ENCODE data around the gene CYP2B6. TPM values are rescaled to one million over a fixed set of nuclear protein-coding genes. Genes with fewer than 3 reads are reported as not detected.
"Not testable (repeated sequence)": the region's sequence is repeated elsewhere in the genome, so short reads cannot be mapped to it uniquely, and the experiment has no call there.

The CYP2B6 gene
- total RNA-seq, 4 donors from 2014 or later: not detected

DNA sequence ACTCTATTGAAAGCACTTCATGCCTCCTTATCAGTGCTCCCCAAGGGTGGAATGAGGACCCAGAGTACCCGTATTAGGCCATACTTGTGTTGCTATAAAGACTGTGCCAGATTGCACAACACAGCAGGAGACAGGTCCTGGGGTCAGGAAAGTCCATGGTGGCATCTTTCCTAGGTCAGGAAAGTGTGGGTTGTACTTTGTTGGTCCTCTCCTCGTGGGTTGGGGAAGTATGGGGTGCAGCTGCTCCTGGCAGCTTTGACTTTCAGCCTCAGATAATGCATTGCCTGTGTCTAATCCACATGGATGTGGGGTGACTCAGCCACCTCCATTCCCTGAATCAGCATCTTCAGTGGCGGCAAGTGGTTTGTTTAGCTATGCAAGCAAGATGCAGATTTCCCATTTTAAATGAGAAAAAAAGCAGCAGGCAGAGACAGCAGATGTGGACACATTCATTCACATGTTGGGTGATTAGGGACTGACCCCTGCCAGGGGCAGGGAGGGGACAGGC, 8.4 kb upstream of the CYP2B6 start:
- peaks cover 0 to under 1% (median 0%) of the 10 kb centered on the region in 4 donors for H3K9me3 ChIP-seq
- DNase-seq (ENCODE audit: extremely low spot score): no peak
- H3K36me3 ChIP-seq: no peaks in the 10 kb centered on the region
- no peaks in the 10 kb centered on the region for H3K4me1 ChIP-seq
- WGBS: 20% methylated on average over 3 of the region's 3 CpGs
- H3K4me3 ChIP-seq: no peak overlapping the region
- intact Hi-C loops (cut with DNase I): no loop called here
- TF ChIP-seq EP300 (IDR thresholded peaks at IDR 0.05): no peak
- no peak for TF ChIP-seq CTCF (IDR thresholded peaks at IDR 0.05)
- TF ChIP-seq POLR2AphosphoS5 (IDR thresholded peaks at IDR 0.05): no peak
- TF ChIP-seq POLR2A (IDR thresholded peaks at IDR 0.05; ENCODE audit: low read depth): no peak
- peaks cover 0 to 31% (median 0%) of the 10 kb centered on the region in 4 donors for H3K27me3 ChIP-seq
- no peak overlapping the region for H3K27ac ChIP-seq (replicated peaks in 1 of 4)

- H3K4me1 ChIP-seq: no peaks in the 10 kb centered on the region
- intact Hi-C loops (cut with DNase I): no loop called here
- H3K27me3 ChIP-seq: peaks cover 0 to 4% (median 0%) of the 10 kb centered on the region in 4 donors
- no peak for TF ChIP-seq EP300 (IDR thresholded peaks at IDR 0.05)
- TF ChIP-seq POLR2AphosphoS5 (IDR thresholded peaks at IDR 0.05): no peak
- TF ChIP-seq CTCF (IDR thresholded peaks at IDR 0.05): no peak
- TF ChIP-seq POLR2A (IDR thresholded peaks at IDR 0.05; ENCODE audit: low read depth): no peak
- H3K27ac ChIP-seq (replicated peaks in 1 of 4): no peak overlapping the region
- WGBS: 62% methylated on average over 7 of the region's 7 CpGs
- no peak for DNase-seq (ENCODE audit: extremely low spot score)
- no peak overlapping the region for H3K4me3 ChIP-seq
- no peaks in the 10 kb centered on the region for H3K36me3 ChIP-seq
- H3K9me3 ChIP-seq: peaks cover 0 to 11% (median 2%) of the 10 kb centered on the region in 4 donors
Observed at GRCh38 chr19:40989453-40989852, 1.6 kb upstream of the CYP2B6 start.

GRCh38 chr19:40995355-40995754, 4.3 kb downstream of the CYP2B6 start:
- 83% methylated on average over 2 of the region's 2 CpGs for WGBS
- no peak overlapping the region for H3K4me3 ChIP-seq
- TF ChIP-seq POLR2AphosphoS5 (IDR thresholded peaks at IDR 0.05): no peak
- no peak for TF ChIP-seq POLR2A (IDR thresholded peaks at IDR 0.05; ENCODE audit: low read depth)
- TF ChIP-seq CTCF (IDR thresholded peaks at IDR 0.05): no peak
- TF ChIP-seq EP300 (IDR thresholded peaks at IDR 0.05): no peak
- H3K9me3 ChIP-seq: peaks cover 0 to 6% (median 0%) of the 10 kb centered on the region in 4 donors
- intact Hi-C loops (cut with DNase I): no loop called here
- no peaks in the 10 kb centered on the region for H3K4me1 ChIP-seq
- H3K27me3 ChIP-seq: peaks cover 0 to 18% (median 0%) of the 10 kb centered on the region in 4 donors
- H3K36me3 ChIP-seq: no peaks in the 10 kb centered on the region
- H3K27ac ChIP-seq (replicated peaks in 1 of 4): no peak overlapping the region
- DNase-seq (ENCODE audit: extremely low spot score): no peak

GRCh38 chr19:40999018-40999417, 7.9 kb downstream of the CYP2B6 start:
- H3K27ac ChIP-seq (replicated peaks in 1 of 4); DNase-seq (ENCODE audit: extremely low spot score); H3K4me3 ChIP-seq; H3K36me3 ChIP-seq; intact Hi-C loops (cut with DNase I); H3K9me3 ChIP-seq; H3K4me1 ChIP-seq: not testable (repeated sequence)
- peaks cover 0 to 16% (median 0%) of the 10 kb centered on the region in 4 donors for H3K27me3 ChIP-seq
- WGBS: 92% methylated on average over 2 of the region's 2 CpGs

DNA sequence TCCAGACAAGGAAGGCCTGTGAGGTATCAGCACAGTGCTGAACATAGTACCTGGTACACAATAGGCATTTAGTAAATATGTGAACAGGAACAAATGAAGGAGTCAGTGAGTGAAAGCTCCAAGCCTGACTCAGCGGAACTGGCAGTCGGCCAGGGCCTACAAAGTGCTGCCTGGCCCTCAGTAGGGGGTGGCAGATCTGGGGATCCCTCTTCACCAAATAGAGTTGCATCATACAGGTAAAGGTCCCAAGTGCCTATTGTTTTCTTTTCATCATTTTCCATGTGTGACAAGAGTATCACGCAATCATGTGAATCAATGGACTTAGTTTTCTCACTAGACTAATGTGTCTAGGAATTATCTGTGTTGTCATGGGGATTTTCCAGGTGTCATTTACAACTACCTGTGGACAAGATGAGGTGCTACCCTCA, 9.2 kb downstream of the CYP2B6 start:
- Histone ChIP-seq H3K4me1 (no peaks in the 10 kb centered on the region), H3K4me3 (no peak overlapping the region), H3K27ac (replicated peaks in 1 of 4) (no peak overlapping the region), H3K27me3 (peaks cover 0 to 28% (median 0%) of the 10 kb centered on the region in 4 donors), H3K36me3 (no peaks in the 10 kb centered on the region), H3K9me3 (peaks cover 0 to 6% (median 0%) of the 10 kb centered on the region in 4 donors)
- no peak for TF ChIP-seq POLR2AphosphoS5 (IDR thresholded peaks at IDR 0.05)
- no peak for TF ChIP-seq EP300 (IDR thresholded peaks at IDR 0.05)
- no peak for TF ChIP-seq POLR2A (IDR thresholded peaks at IDR 0.05; ENCODE audit: low read depth)
- TF ChIP-seq CTCF (IDR thresholded peaks at IDR 0.05): no peak
- no peak for DNase-seq (ENCODE audit: extremely low spot score)
- intact Hi-C loops (cut with DNase I): no loop called here
- WGBS: 82% methylated on average over 3 of the region's 3 CpGs
